HL-60 (cell line): ENCODE measurements around the gene SLC38A9.

Source experiments
- GABPA ChIP-seq: IDR thresholded peaks from 2 replicates; pipeline ENCODE4 v1.6.1; 2012; ENCODE audit warnings: low read depth
- POLR2AphosphoS5 ChIP-seq: IDR thresholded peaks from 2 replicates; pipeline ENCODE4 v1.6.1; 2012; ENCODE audit warnings: low read depth
- REST ChIP-seq: IDR thresholded peaks from 2 replicates; pipeline ENCODE4 v1.6.1; 2012; ENCODE audit warnings: low read depth; ENCODE audit not compliant: insufficient replicate concordance
- TF ChIP-seq, protein P1 (sequence below): IDR thresholded peaks from one replicate; pipeline ENCODE4 v1.5.1; 2011; ENCODE audit warnings: low read length, control low read depth, inconsistent platforms; ENCODE audit not compliant: insufficient read depth

DNA sequence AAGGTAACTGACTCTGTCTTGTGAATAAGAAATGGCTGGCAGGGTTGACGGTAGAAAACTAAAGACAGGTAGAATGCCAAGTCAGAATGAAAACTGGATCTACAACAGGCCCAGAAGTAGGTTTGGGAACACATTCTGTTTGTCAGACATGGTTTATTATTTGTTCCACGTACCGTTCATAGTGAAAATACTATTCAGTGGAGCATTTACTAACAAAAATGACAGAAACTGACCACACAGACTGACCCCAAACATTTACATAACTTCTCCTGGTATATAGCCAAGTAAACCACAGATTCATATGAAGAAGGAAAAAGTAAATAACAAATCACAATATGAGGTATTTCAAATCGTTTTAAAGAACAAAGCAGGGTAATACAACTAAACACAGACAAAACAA, 73.7 kb downstream of the SLC38A9 start:
- TF ChIP-seq, protein P1, sequence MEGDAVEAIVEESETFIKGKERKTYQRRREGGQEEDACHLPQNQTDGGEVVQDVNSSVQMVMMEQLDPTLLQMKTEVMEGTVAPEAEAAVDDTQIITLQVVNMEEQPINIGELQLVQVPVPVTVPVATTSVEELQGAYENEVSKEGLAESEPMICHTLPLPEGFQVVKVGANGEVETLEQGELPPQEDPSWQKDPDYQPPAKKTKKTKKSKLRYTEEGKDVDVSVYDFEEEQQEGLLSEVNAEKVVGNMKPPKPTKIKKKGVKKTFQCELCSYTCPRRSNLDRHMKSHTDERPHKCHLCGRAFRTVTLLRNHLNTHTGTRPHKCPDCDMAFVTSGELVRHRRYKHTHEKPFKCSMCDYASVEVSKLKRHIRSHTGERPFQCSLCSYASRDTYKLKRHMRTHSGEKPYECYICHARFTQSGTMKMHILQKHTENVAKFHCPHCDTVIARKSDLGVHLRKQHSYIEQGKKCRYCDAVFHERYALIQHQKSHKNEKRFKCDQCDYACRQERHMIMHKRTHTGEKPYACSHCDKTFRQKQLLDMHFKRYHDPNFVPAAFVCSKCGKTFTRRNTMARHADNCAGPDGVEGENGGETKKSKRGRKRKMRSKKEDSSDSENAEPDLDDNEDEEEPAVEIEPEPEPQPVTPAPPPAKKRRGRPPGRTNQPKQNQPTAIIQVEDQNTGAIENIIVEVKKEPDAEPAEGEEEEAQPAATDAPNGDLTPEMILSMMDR: no peak
- TF ChIP-seq GABPA: no peak
- TF ChIP-seq POLR2AphosphoS5: no peak
- no peak for TF ChIP-seq REST
